Measurements from ENCODE around the gene RCL1. TPM values are rescaled to one million over a fixed set of nuclear protein-coding genes. Genes with fewer than 3 reads are reported as not detected.

Gene RCL1
- total RNA-seq, 1 experiment from 2014 or later: 34.4 TPM

DNA sequence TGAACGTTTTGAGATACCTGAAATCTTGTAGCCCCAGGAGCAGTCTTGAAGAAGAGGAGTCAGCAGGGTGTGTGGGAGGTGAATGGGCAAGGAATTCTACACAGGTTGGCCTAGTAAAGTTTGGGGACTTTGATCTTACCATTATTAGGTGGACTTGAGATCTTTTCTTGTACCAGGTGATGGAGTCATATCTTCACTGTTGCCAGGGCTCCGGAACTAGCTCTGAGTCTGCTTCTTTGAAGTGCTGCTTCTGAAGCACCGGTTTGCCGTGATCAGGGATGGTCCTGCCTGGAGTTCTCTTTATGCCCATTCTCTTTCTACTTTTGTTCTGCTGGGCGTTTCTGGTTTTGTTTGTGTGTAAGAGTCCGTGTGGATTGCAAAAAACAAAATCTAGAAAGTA, 27.4 kb downstream of the RCL1 start:
- H3K4ac ChIP-seq (ENCODE audit: low read depth, low read length): no peak overlapping the region

More for the DNA sequence above, 27.4 kb downstream of the RCL1 start:
- H3K27ac Mint-ChIP-seq: no peak overlapping the region
- Histone ChIP-seq H3K23me2 (ENCODE audit: insufficient read length, low read depth, low read length, poor library complexity, severe bottlenecking) (no peaks in the 10 kb centered on the region), H2BK120ac (ENCODE audit: low read depth, low read length, poor library complexity, severe bottlenecking) (no peak overlapping the region), H2AK5ac (ENCODE audit: insufficient read length, low read length) (no peak overlapping the region), H3K27me3 (ENCODE audit: insufficient read depth, low read length) (no peaks in the 10 kb centered on the region), H4K91ac (ENCODE audit: insufficient read length, low read depth, low read length) (no peak overlapping the region), H4K5ac (ENCODE audit: insufficient read length, low read depth, low read length) (no peak overlapping the region), H3K79me1 (ENCODE audit: insufficient read depth, low read depth, low read length, poor library complexity, severe bottlenecking) (no peaks in the 10 kb centered on the region), H3K4me1 (ENCODE audit: insufficient read depth, low read length) (no peaks in the 10 kb centered on the region), H3K4me2 (ENCODE audit: insufficient read depth, insufficient read length, low read length) (no peak overlapping the region), H3K27ac (ENCODE audit: insufficient read length, low read depth, low read length) (no peak overlapping the region), H2BK20ac (ENCODE audit: low read depth, low read length, poor library complexity, severe bottlenecking) (no peak overlapping the region), H2BK15ac (ENCODE audit: low read depth, low read length) (no peak overlapping the region), H3K79me2 (ENCODE audit: insufficient read depth, low read length) (peaks cover 10% of the 10 kb centered on the region; the same call in 1 of the 2 replicates), H2BK5ac (ENCODE audit: insufficient read length, low read length) (no peak overlapping the region), H3K56ac (ENCODE audit: insufficient read length, low read depth, low read length) (no peak overlapping the region), H3K14ac (ENCODE audit: insufficient read depth, low read length) (no peak overlapping the region), H3T11ph (ENCODE audit: low read length) (no peak overlapping the region), H3K9me3 (ENCODE audit: control insufficient read depth, low read depth, low read length) (no peaks in the 10 kb centered on the region), H4K20me1 (ENCODE audit: control insufficient read depth, insufficient read depth, insufficient read length) (no peaks in the 10 kb centered on the region), H3K23ac (ENCODE audit: insufficient read length, low read depth, low read length) (no peak overlapping the region), H4K8ac (replicated peaks; ENCODE audit: insufficient read length, low read depth, low read length) (no peak overlapping the region), H3K18ac (ENCODE audit: insufficient read length, low read depth, low read length) (no peak overlapping the region), H3K9ac (ENCODE audit: extremely low read depth, insufficient read length, low read length) (no peak overlapping the region), H2BK12ac (ENCODE audit: insufficient read length, low read depth, low read length) (no peak overlapping the region), H2AFZ (ENCODE audit: low read length) (no peak overlapping the region)
- H3K9me3 Mint-ChIP-seq: no peaks in the 10 kb centered on the region
- peaks cover 0 to 2% (median 0%) of the 10 kb centered on the region in 3 experiments; a peak in 2 of 7 replicates for H3K36me3 Mint-ChIP-seq (ENCODE audit: insufficient read depth in 1 of 3, low read depth in 3 of 3)
- no peak overlapping the region for H3K4me3 Mint-ChIP-seq
- H3K27me3 Mint-ChIP-seq (ENCODE audit: low read depth): no peaks in the 10 kb centered on the region
- DNase-seq: no peak
- WGBS (ENCODE audit: extremely low coverage, insufficient read length, low lambda C conversion rate): no CpG with 5 or more reads among the region's 6 CpGs
- H3K4me1 Mint-ChIP-seq: peaks cover 8 to 12% of the 10 kb centered on the region in 2 experiments
- TF ChIP-seq CTCF (conservative IDR thresholded peaks at IDR 0.05): no peak
